KG1 (cell line): ENCODE results near the gene WDTC1.

Source experiments
- DNase-seq: peaks from one replicate; lab custom pipeline; 2025; lab: John Stamatoyannopoulos, UW

WDTC1 gene

GRCh38 chr1:27357281-27358037 is 123.0 kb downstream of the WDTC1 start:
- no peak for DNase-seq
